CD4-positive, alpha-beta T cell treated with Interleukin-17A for 4 hours (primary cell): ENCODE measurements around the gene SPDYC.
"Not testable (repeated sequence)": the region's sequence is repeated elsewhere in the genome, so short reads cannot be mapped to it uniquely, and the experiment has no call there.

Experiments used
- DNase-seq: peaks from one replicate; pipeline ENCODE4 v3.0.0-alpha.2; 2020; ENCODE audit warnings: mixed read lengths

Gene SPDYC

DNA sequence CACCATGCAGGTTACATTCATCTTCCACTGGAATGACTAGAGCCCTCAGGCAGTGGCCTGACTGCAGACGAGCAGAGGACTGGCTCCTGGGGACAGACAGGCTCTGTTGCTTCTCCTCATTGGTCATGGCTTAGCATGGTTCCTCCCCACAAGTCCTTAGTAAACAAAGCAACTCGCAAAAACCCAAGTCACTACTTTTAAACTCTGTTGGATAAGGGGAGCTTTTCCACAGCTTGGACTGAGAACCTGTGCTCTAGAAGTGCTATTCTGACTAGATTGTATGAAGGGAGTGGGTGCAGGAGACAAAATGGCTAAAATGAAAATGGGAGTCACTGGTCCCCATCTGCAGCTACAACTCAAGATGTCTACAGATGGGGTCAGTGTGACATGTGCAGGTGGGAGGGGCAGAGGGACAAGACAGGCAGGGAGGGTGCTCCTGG lies 4.6 kb downstream of the SPDYC start:
- not testable (repeated sequence) for DNase-seq

DNA sequence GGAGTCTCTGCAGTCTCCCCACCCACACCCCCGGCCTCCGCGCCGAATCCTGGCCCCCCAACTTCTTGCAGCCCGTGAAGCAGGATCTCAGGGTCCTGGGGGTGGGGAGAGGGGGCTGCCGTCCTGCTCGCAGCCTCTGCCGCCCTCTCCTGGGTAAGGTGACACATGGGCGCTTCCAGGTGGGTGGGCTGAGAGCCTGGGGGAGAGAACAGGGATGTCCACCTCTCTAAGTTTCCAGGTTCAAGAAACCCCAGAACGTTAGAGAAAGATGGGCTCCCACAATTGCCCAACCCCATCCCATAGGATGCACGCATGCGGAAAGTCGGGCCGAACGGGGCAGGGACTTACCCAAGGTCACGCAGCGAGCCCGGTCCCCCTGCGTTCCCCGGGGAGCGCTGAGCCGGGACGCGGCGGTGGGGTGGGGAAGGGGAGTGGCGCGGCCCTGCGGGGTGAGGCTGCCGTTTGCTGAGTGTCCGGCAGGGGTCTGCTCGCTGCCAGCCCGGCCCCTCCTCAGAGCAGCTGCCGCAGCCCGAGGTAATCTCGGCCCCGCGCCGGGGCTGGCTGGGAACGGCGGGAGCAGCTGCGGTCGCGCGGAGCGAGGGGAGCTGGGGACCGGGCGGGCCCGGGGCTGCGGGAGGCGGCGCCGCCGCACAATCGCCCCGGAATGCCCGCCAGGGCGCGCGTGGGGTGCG lies 11.0 kb downstream of the SPDYC start:
- DNase-seq: peak; percentile 64

DNA sequence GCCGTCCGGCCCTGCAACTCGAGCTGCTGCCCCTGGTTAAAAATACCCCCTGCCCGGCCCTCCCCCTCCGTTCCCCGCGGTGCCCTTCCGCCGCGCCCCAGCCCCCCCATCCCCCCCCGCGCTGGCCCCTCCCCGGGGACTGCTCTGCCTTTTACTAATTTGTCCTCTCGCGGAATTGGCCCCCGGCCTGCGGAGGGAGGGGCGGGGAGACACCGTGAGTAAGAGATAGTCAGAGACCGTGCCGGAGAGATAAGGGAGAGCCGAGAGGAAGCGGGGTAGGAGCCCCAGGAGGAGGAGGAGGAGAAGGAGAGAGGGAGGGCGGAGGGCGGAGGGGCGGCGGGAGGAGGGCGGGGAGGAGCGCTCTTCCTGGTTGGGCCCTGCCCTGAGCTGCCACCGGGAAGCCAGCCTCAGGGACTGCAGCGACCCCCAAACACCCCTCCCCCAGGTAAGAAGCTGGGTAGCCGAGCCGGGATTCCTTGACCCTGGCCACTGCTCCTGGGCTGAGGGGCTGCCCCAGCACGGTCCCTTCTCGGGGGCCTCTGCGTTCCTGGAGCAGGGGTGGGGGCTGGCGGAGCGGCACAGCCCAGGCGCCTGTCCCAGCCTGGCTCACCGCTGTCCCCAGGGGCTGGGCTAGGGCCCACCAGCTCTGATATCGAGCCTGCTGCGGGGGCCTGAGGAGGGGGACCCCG lies 11.7 kb downstream of the SPDYC start, which contains the start of gene CAPN1:
TSS of gene CAPN1 (plus strand) at position 360 of the 689 bp plus-strand sequence. CDS start 774 bp downstream, outside the sequence.
- DNase-seq: peak; percentile 87

GRCh38 chr11:65182258-65183170 lies 12.5 kb downstream of the SPDYC start:
- DNase-seq: no peak

DNA sequence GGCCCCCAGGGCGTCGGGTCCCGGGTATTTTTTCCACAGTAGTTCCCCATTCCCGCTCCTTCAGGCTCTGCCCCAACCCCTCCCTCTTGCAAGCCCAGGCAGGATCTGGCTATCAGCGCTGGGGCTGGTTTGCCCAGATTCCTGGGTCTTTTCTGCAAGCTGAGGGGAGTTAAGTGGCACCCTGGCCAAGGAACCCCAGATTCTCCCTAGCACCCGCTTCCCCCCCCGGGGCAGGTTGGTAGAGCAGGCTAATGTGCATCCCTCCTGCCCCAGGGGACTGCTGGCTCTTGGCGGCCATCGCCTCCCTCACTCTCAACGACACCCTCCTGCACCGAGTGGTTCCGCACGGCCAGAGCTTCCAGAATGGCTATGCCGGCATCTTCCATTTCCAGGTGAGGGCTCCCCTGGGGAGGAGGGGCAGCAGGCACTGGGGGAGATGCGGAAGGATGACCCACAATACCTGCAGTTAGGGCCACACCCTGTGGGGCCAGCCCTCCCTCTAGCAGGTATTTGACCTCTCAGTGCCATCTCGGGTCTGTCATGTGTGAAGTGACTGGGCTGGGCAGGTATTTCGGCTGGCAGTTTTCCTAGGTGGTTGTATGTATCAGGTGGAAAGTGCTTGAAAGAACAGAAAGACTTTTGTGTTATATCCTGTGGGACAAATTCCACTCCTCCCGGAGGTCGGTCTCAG lies 13.3 kb downstream of the SPDYC start:
- no peak for DNase-seq

DNA sequence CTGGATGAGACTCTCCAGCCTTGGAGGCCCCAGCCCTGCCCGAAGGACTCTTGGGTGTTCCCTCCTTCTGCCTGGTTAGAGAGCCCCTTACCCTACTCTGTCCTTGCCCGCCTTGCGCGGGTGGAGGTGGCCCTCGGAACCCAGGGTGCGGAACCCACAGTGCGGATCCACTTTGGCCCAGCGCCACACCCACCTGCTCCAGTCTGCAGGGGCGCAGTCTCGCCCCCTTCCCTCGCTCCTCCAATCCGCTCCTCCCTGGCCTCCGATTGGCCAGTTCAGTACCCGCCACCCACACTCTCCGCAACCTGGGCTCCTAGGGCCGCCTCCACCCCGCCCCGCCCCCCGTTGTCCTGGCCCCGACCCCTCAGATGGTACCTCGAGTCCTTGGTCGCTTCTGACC lies 14.1 kb downstream of the SPDYC start:
- no peak for DNase-seq

DNA sequence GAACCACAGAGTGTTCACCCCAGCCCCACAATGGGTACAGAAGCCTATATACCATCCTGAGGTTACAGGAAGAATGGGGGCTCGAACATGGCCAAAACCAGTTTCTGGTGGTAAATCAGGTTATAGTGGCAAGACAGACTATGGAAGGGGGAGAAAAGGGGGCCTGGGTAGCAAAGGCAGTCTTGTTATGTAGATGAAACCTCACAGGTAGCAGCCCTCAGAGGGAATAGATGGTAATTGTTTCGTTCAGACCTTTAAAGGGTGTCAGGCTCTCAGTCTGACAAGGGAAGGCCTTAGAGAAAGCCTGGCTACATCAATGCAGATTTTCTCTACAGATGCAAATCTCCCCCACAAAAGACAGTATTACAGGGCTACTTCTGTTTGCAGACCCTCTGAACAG lies 15.1 kb downstream of the SPDYC start:
- DNase-seq: no peak

- DNase-seq: no peak
Observed at GRCh38 chr11:65185869-65186341, 15.9 kb downstream of the SPDYC start.

GRCh38 chr11:65186701-65187100 lies 16.7 kb downstream of the SPDYC start:
- no peak for DNase-seq

DNA sequence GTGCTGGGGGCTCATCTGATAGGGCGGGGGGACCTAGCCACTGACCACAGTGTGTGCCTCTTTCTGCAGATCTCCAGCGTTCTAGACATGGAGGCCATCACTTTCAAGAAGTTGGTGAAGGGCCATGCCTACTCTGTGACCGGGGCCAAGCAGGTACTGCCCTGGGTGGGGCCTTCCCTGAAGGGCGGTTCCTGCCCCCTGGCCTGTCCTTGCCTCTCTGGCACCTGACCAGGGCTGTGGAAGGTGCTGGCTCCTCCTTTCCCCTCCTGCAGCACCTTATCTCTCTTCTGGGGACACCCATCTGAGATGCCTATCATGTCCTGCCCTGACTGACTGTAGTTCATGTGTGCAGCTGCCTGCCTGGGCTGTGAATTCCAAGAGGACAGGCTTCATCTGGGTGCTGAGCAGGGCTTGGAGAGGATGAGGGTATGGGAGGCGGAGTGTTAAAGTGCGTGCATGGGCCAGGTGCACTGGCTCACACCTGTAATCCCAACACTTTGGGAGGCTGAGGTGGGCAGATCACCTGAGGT lies 17.2 kb downstream of the SPDYC start:
- no peak for DNase-seq

DNA sequence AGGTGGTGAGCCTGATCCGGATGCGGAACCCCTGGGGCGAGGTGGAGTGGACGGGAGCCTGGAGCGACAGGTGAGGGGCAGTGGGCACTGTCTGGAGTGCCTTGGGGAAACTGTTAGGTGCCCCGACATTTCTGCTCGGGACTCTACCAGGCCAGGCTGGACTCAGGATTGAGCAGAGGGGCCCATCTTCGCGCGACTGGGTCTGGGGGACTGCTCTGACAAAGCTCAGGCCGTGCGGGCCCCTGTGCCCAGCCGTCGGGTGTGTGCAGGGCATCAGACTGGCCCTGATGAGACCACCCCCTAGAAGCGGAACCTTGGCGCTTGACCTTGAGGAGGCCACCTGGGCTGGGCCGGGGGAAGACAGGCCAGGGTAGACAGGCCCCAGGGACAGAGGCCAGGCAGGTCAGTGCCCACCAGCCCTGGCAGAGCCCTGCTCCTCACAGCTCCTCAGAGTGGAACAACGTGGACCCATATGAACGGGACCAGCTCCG lies 18.0 kb downstream of the SPDYC start:
- no peak for DNase-seq

- DNase-seq: no peak
Observed at GRCh38 chr11:65188486-65188885, 18.5 kb downstream of the SPDYC start.

DNA sequence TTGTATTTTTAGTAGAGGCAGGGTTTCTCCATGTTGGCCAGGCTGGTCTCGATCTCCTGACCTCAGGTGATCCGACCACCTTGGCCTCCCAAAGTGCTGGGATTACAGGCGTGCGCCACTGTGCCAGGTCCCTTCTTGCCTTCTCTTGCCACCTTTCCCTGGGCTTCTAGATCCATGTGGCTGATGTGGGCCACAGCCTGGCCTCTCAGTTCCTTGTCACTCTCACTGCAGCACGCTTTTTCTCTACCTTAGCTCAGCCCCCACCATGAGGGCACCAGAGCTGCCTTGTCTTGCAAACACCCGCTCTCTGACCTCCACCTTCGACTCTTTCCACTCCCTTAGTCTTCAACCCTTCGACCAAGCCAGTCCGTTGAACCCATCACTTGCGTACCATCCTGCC lies 19.2 kb downstream of the SPDYC start:
- DNase-seq: no peak

- DNase-seq: no peak
Observed at GRCh38 chr11:65194564-65194963, 24.5 kb downstream of the SPDYC start.

DNA sequence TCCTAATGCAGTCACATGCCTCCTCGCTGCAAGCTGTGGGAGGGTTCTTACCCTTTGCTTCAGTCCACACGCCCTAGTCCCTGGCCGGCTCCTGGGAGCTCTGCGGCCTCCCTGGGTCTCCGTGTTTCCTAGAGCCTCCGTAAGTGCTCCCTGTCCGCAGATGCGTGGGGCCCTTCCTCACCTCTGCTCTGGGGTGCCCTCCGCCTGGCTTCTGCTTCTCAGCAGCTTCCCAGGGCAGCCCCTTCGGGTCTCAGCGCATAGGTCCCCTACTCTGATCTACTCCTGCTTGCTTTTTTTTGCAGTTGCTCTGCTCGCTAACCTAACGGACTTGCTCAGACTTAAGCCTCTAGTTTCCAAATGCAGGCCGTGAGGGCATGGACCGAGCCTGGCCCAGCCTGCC lies 34.1 kb downstream of the SPDYC start:
- no peak for DNase-seq

DNA sequence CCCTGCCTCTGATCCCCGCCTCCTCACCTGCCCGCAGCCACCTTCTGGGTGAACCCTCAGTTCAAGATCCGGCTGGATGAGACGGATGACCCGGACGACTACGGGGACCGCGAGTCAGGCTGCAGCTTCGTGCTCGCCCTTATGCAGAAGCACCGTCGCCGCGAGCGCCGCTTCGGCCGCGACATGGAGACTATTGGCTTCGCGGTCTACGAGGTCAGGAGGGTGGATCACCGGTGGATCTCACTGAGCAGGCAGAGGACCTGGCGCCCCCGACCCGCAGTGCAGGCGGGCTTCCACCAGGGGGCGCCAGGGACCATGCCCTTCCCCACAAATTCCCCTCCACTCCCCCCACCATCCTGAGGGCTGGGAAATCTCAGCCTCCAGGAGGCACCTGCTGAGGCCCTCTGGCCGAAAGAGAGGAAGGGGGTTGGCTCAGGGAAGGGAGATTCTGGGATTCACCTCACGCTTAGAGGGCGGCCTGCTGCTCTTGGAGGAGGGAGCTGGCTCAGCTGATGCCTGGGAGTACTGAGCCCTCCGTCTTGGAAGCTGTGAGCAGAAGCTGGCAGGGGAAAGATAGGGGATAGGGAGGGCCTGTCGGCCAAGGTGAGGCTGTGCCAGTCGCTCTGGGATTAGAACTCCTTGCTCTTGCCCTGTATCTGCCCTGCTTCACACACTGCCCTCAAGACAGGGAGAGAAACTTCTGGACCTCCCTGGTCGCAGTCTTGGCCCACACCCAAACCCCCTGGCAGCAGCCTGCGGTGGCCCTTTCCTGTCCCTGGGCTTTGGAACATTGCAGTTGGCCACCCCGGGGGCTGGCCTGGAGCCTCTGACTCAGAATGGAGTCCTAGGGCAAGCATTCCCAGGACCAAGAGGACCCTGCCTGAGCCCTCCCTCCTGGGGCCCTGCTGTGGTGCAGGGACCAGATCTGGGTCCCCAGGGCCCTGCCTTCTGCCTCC lies 34.9 kb downstream of the SPDYC start:
- DNase-seq: peak; percentile 67

DNA sequence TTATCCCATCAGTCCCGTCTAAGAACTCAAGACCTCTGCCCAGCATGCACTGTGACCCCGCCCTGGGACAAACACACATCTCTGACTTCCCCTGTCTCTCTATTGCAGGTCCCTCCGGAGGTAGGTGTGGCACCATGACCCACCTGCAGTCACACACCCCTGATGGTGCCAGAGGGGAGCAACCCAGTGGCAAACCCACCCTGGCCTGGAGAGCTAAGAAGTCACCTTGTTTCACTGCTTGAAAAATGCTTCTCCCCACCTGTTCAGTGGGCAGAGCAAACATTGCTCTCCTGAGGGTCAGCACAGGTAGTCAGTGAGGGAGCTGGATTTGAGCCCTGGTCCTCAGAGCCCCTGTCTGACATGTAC lies 35.6 kb downstream of the SPDYC start:
- no peak for DNase-seq

GRCh38 chr11:65206441-65206841 lies 36.4 kb downstream of the SPDYC start:
- no peak for DNase-seq

- no peak for DNase-seq
Observed at GRCh38 chr11:65206901-65207300, 36.9 kb downstream of the SPDYC start.

- DNase-seq: no peak
Observed at GRCh38 chr11:65207918-65208784, 38.1 kb downstream of the SPDYC start.
